Measurements from ENCODE around the gene PLEKHA1. TPM values are rescaled to one million over a fixed set of nuclear protein-coding genes. Genes with fewer than 3 reads are reported as not detected.

The PLEKHA1 gene
- total RNA-seq (2014; rRNA removed; shearing (Covaris generic)), result 19.6 and 24.2 TPM in 2 replicates
- polyA plus RNA-seq (2014; cell fraction: nucleus; rRNA removed), result 28.1 and 32.9 TPM in 2 replicates

GRCh38 chr10:122374237-122374858, at the start of gene PLEKHA1:
Gene PLEKHA1 (plus strand): TSS chr10:122374708. CDS start chr10:122393201, 18,493 bp downstream.
- peak; percentile 93 for DNase-seq (ENCODE audit: extremely low read depth, low read depth)

DNA sequence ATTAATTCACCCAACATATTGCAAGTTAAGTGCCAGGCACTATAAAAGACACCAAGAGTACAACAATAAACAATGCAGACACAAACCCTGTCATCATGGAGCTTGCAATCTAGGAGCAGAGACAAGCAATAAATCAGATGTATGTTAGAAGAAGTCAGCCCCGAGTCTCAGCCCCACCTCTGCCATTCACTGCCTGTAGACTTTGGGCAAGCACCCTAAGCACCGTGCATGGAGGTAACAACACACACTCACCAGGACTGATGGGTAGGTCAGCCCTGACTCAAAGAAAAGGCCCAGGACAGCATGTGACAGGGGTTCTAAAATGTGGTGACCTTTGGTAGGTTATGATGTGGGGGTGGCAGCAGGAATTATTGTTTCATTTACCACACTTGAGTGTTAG, 49.3 kb upstream of the PLEKHA1 start:
- no peak for DNase-seq (ENCODE audit: extremely low read depth, low read depth)

GRCh38 chr10:122326385-122326784, 48.1 kb upstream of the PLEKHA1 start:
- DNase-seq (ENCODE audit: extremely low read depth, low read depth), result no peak

DNA sequence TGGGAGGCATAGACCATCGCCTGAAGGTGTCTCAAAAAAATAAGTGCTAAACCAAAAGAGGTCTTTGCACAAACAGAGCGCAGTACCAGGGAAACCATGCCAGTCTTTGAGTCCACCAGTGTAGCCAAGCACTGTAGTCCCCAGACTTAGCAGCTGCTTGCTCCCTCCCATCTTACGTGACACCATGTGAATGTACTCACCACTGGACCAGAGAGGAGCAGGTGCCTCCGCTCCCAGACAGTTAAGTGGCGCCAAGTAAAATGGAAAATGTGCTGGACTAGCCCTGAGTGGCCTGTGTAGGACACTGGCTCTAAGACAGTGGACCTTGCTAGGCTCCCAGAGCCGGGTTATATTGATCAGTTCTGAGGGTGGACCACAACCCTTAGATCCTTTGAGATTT, 47.7 kb upstream of the PLEKHA1 start:
- DNase-seq (ENCODE audit: extremely low read depth, low read depth), result no peak

DNA sequence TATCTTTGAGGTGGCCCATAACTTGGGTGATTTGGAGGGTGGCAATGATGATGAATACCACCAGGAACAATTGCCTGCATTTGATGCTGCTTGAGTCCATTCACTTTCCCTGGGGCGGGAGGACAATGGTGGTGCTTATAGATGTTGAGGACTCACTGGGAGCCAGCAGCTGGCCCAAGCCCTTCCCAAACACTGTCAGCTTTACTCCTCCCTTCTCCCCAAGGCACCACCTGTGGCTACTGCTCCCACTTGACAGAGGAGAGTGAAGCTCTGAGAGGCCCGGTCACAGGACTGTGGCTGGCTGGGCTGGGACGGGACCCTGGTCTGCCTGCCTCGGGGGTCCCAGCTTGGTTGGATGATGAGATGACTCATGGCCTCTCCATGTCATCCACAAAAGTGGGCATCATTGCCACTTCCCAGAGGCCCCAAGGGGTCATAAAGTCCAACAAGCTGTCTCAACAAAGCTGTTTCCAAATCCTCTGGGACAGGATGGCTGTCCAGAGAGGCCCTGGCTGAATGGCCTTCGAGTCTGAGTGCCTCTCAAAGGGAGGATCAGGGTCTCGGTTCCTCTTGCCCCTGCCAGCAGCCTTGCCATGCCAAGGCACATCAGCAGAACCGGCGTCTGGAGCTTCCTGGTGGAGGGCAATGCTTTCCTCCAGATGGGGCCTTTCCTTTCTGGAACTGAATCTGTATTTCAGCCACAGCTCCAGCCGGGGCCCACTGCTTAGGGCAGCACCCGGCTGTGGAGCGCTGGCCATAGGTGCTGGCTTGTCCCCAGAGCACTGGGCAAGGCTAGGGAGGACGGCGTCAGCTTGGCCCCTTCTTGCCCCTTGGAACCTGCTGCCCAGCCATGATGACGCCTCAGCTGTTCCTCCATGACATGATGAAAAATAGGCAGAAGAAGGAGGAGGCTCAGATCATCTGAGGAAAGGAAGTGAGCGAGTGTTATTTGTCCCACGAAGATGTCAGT, 47.0 kb upstream of the PLEKHA1 start:
- DNase-seq (ENCODE audit: extremely low read depth, low read depth), result no peak

DNA sequence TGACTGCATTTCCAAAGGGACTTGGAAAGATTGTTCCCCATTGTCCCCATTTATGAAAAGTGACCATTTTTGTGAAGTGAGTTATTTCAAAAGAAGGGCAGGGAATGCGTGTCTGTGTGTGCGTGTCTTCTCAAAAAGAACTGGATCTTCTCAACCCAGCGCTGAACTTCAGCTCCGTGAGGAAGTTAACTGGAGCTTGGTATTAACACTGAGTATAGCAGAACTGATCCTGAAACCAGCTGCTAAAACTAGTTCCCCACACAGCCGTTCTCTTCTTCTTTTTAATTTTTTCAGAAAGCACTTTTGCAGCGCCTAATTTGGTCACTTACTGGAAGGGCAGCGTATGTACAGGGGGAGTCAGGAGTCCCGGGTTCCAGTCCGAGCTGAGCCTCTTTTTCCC, 45.8 kb upstream of the PLEKHA1 start:
- DNase-seq (ENCODE audit: extremely low read depth, low read depth), result no peak

- no peak for DNase-seq (ENCODE audit: extremely low read depth, low read depth)
Observed at GRCh38 chr10:122329416-122329815, 45.1 kb upstream of the PLEKHA1 start.

- DNase-seq (ENCODE audit: extremely low read depth, low read depth), result no peak
Observed at GRCh38 chr10:122331100-122331499, 43.4 kb upstream of the PLEKHA1 start.

DNA sequence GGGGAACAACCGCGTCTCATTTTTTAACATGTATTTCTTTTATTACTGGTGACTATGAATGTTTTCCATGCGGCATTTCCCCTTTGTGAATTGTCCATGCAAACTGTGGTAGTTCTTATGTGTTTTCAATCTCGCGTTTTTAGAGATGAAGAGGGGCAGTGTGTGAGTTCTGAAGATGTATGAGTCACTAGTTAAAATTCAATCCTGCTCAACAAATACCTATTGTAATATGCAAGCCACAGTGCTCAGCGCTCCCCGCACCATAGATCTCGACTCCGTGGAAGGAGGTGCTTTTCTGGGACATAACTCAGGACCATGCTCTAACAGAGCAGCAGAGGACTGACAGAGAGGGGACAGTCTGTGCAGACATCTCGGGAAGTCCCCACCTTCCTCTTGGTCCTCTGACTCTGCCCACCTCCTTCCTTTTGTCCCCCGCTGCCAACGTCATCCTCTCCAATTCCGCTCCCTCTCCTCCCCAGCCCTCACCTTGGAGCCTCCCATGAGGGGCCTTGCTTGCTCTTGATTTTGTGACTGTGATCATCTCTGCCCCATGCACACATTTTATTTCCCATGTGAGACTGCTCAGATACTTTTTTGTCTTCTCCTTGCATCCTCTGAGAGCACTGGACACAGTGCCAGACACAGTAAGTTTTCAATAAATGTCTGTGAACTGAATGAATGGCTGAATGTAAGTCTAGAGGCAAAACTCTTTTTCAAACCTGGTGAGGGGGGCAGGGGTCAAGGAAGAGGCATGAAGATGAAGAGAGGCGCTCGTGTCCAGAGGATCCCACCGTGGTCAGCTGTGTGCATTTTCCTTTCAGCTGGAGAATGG, 42.7 kb upstream of the PLEKHA1 start:
- DNase-seq (ENCODE audit: extremely low read depth, low read depth), result no peak

DNA sequence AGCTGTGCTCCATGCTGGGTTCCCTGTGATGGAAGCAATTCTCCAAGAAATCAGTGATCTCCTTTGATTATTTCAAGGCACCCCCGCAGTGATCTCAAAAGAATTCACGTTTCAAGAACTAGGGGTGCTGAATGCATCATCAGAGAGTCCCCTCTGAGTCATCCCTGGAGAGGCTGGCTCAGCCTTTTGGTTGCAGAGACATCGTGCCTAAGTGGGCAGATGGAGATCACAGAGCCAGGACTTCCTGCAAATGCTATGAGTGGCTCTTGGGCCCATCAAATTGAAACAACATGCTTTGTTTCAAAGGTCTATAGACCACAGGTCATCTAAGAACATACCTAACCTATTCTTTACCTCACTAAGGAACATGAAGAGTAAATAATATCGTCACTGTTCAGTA, 41.5 kb upstream of the PLEKHA1 start:
- no peak for DNase-seq (ENCODE audit: extremely low read depth, low read depth)

- no peak for DNase-seq (ENCODE audit: extremely low read depth, low read depth)
Observed at GRCh38 chr10:122336332-122336731, 38.2 kb upstream of the PLEKHA1 start.

DNA sequence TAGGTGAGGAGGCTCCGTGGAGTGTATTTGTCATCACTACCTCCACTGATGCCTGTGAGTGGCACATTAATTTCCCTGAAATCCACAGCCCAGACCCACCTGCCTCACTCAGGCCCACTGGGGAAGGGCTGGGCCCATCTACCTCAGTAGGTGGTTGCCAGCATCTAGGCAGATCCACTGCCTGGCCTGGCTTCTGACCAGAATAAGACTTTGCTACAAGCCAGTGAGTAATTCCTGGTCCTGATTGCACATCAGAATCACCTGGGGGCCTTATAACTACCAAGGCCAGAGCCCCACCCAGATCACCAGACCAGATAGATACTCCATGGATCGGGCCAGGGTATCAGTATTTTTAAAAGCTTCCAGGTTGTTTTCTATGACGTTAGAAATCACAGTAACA, 37.5 kb upstream of the PLEKHA1 start:
- DNase-seq (ENCODE audit: extremely low read depth, low read depth), result no peak

- DNase-seq (ENCODE audit: extremely low read depth, low read depth), result no peak
Observed at GRCh38 chr10:122338609-122339441, 35.7 kb upstream of the PLEKHA1 start.

- DNase-seq (ENCODE audit: extremely low read depth, low read depth), result no peak
Observed at GRCh38 chr10:122341141-122341810, 33.2 kb upstream of the PLEKHA1 start.

GRCh38 chr10:122342293-122343134, 32.0 kb upstream of the PLEKHA1 start:
- peak; percentile 35 for DNase-seq (ENCODE audit: extremely low read depth, low read depth)

GRCh38 chr10:122343135-122343800, 31.2 kb upstream of the PLEKHA1 start:
- no peak for DNase-seq (ENCODE audit: extremely low read depth, low read depth)

DNA sequence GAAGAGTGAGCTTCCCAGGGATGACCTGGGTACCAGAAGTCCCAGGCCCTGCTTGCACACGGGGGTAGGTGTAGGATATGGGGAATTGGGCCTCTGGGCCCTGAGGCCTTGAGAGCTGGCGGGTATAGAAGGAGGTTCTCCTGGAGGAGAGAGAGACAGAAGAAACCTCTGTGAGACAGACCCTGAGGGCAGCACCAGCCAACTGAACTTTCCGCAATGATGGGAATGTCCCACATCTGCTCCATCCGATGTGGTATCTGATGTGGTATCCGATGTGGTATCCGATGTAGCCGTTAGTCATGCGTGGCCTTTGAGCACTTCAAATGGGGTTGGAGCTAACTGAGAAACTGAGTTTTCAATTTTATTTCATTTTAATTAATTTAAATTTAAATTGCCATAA, 30.6 kb upstream of the PLEKHA1 start:
- no peak for DNase-seq (ENCODE audit: extremely low read depth, low read depth)

DNA sequence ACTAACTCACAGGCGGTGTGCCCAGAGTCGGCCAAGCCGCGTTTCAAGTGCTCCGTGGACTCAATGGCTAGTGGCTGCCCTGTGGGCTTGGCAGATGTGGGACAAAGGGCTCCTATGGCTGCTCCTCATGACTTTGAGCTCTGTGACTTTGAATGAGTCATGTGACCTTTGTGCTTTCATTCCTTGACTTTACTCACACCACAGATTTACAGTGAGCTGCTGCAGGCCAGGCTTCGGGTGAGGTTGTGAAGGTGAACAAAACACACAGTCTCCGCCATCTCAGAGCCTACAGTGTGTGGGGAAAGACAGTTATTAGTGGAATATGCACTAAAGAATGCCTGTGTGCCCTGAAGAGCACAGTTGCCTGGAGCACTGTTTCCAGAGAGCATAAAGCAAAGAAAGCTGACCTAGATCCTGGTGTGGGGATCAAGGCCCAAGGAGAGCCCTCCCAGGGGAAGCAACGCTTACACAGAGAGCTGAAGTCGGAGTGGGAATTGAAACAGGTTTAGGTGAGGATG, 29.7 kb upstream of the PLEKHA1 start:
- DNase-seq (ENCODE audit: extremely low read depth, low read depth), result no peak
